ENCODE measurements around the gene ANGPTL2. TPM values are rescaled to one million over a fixed set of nuclear protein-coding genes. Genes with fewer than 3 reads are reported as not detected.
A peak's percentile ranks its signal among the peaks of the same experiment; 100 is the strongest.

ANGPTL2 gene
- polyA plus RNA-seq, 2 of the 4 experiments (the other 2 are of a cell fraction) = 0.06 TPM; not detected in 1

DNA sequence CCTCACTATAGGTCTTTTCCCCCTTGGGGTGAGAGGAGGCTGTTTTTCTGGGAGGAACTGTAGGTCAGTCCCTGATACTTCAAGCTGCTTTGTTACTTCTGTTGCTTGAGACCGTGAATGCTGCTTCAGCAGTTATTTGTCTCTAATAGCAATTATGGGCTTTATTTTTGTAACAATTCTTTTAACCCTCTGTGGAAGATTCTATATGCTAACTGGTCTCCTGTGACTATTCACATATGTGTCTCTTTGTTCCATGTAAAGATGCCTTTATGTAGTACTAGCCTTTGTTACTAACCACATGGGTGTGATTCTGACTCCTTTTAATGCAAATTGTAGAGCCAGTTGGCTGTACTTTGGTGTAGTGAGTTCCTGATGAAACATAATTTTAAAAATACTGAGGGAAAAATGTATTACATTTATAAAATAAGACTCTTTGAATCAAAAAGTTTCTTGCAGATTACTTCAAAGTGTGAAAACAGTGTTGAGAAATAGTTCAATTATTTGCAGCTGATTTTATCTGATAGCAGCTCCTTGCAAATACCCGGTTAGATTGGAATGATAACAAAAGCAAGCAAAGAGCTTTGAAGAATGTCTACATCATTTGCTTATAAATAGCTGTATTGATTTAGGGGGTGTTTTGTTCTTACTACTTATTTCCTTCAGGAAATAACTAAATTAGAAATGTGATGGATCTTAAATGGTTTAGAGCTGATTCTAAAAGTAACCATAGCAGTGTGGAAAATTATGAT lies 46.6 kb downstream of the ANGPTL2 start:
- WGBS (ENCODE audit: missing lambda C conversion rate) = 52% methylated on average over 2 of the region's 2 CpGs
- H3K4me3 ChIP-seq = no peak overlapping the region
- TF ChIP-seq BHLHE40 (IDR thresholded peaks at IDR 0.05; ENCODE audit: low read depth, low read length) = no peak
- peak; percentile 72 for TF ChIP-seq GATA3 (IDR thresholded peaks at IDR 0.05; ENCODE audit: borderline replicate concordance)
- peak; percentile 74 for TF ChIP-seq MAFK (IDR thresholded peaks at IDR 0.05; ENCODE audit: partially characterized antibody)
- H3K4me2 ChIP-seq = no peak overlapping the region
- ATAC-seq = no peak
- H3K27ac ChIP-seq = no peak overlapping the region
- FAIRE-seq = no peak
- ChIA-PET POLR2A (no interaction called here), CTCF (interaction anchor here (1.0 to 1.4 kb wide), 3 partner anchors 8 to 136 kb away, joined by 3 read pairs; no protein-coding TSS in a partner anchor)
- no peak for DNase-seq (ENCODE audit: low read depth in 1 of 2, low spot score in 1 of 2)
- H3K4me1 ChIP-seq = no peaks in the 10 kb centered on the region
- H3K9me3 ChIP-seq = no peaks in the 10 kb centered on the region; the same call in 2 of the 3 replicates

DNA sequence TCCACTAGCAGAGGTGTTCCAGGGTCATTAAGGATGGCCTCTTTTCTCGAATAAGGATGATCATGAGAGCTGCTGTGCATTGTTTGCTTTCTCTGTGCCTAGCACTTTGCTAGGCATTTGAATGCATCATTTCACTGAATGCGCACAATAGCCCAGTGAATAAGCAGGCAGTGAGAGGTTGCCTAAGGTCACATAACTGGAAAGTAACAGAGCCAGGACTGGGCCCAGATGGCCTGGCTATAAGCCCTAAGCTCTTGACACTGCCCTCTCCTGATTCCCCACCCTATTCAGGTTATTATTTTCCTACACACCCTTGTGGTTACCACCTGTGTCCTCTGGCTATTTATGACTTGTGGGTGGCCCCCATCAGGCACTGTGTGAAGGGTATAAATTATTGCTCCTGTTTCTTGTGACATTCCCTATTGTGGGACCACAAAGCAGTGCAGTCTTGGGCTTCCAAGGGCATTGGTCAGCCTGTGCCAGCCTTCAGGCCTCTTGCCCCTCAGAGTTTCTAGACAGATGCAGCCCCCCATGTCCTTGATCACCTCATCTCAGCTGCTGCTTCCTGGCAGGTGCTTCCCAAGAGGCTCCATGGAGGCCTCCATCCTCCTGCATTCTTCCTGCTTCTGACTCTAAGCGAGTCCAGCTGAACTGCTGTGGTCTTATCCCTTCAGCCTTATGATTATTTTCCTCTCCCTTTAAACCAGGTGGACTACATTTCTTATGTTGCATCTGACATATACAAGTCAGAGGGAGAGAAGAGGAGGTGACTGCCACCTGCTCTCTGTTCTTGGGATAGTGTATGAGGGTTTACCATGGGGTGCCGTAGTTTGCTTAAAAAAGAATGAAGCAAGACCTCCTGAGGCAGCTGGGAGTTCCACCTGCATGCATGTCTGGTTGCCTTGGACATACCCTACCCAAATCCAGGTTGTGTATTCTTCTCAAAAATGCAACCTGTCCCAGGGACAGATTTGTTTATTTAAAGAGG lies 47.6 kb downstream of the ANGPTL2 start:
- Histone ChIP-seq H3K4me3 (no peak overlapping the region), H3K4me1 (no peaks in the 10 kb centered on the region), H3K27ac (no peak overlapping the region), H3K4me2 (no peak overlapping the region), H3K9me3 (no peaks in the 10 kb centered on the region; the same call in 2 of the 3 replicates)
- ATAC-seq (no peak), FAIRE-seq (no peak), DNase-seq (ENCODE audit: low read depth in 1 of 2, low spot score in 1 of 2) (no peak)
- 88% methylated on average over 4 of the region's 4 CpGs for WGBS (ENCODE audit: missing lambda C conversion rate)
- TF ChIP-seq JUNB (IDR thresholded peaks at IDR 0.05) (no peak), GATA3 (IDR thresholded peaks at IDR 0.05; ENCODE audit: borderline replicate concordance) (no peak), HOXA7 (CRISPR knock-in tag; IDR thresholded peaks at IDR 0.05) (no peak), CHD4 (IDR thresholded peaks at IDR 0.05; ENCODE audit: borderline replicate concordance) (no peak), HOXB5 (CRISPR knock-in tag; IDR thresholded peaks at IDR 0.05) (no peak), RARB (CRISPR knock-in tag; IDR thresholded peaks at IDR 0.05) (no peak), MYC (IDR thresholded peaks at IDR 0.05; ENCODE audit: borderline replicate concordance, low read length) (no peak), SREBF2 (IDR thresholded peaks at IDR 0.05) (no peak), FOSL2 (IDR thresholded peaks at IDR 0.05) (no peak), FOSL2 (CRISPR knock-in tag; IDR thresholded peaks at IDR 0.05) (no peak), EP300 (IDR thresholded peaks at IDR 0.05) (no peak), RNF2 (IDR thresholded peaks at IDR 0.05; ENCODE audit: borderline replicate concordance, low read depth) (no peak)
- TF ChIP-seq, protein P1, sequence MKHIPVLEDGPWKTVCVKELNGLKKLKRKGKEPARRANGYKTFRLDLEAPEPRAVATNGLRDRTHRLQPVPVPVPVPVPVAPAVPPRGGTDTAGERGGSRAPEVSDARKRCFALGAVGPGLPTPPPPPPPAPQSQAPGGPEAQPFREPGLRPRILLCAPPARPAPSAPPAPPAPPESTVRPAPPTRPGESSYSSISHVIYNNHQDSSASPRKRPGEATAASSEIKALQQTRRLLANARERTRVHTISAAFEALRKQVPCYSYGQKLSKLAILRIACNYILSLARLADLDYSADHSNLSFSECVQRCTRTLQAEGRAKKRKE (CRISPR knock-in tag; IDR thresholded peaks at IDR 0.05; ENCODE audit: low read depth) = no peak
- TF ChIP-seq, protein P2, sequence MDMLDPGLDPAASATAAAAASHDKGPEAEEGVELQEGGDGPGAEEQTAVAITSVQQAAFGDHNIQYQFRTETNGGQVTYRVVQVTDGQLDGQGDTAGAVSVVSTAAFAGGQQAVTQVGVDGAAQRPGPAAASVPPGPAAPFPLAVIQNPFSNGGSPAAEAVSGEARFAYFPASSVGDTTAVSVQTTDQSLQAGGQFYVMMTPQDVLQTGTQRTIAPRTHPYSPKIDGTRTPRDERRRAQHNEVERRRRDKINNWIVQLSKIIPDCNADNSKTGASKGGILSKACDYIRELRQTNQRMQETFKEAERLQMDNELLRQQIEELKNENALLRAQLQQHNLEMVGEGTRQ (IDR thresholded peaks at IDR 0.05) = no peak
- ChIA-PET POLR2A (no interaction called here), CTCF (interaction anchor here (1.0 to 1.1 kb wide), 2 partner anchors 9 to 10 kb away, joined by 3 read pairs; no protein-coding TSS in a partner anchor)

DNA sequence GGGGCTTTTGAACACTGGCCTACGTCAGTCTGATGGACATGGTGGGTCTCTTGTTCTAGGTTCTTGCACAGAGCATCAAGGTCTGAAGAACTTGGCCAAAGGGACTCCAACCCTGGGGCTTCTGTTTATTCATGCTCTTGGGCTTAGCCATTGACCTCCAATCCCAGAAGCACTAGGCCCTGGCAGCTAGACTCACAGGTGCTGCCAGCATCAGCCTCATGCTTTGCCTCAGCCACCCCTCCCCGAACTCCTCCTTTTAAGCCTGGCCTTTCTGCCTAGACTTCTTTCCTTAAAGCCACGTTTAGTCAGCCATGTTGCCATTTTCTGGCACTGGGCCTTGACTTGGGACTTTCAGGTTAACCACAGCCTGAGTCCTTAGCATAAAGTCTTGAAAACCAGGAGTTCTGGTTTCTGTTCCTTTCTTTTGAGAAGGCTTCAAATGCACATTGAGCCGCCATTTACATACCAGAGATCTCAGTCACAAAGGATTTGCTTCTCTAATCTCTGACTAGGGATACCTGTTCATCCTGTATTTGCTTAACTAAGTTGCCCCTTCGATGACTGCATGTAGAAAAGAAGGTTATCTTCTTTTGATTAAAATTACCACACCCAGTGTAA lies 54.7 kb downstream of the ANGPTL2 start:
- Histone ChIP-seq H3K4me2 (no peak overlapping the region), H3K4me3 (no peak overlapping the region), H3K9me3 (no peaks in the 10 kb centered on the region; the same call in 2 of the 3 replicates), H3K27ac (no peak overlapping the region), H3K4me1 (no peaks in the 10 kb centered on the region)
- ATAC-seq = no peak
- TF ChIP-seq ZFP36 (IDR thresholded peaks at IDR 0.05; ENCODE audit: borderline replicate concordance, partially characterized antibody) = no peak
- no peak for TF ChIP-seq MAZ (IDR thresholded peaks at IDR 0.05; ENCODE audit: borderline replicate concordance, low read depth, low read length)
- no peak for TF ChIP-seq RARB (CRISPR knock-in tag; IDR thresholded peaks at IDR 0.05)
- no peak for TF ChIP-seq FOSB (CRISPR knock-in tag; IDR thresholded peaks at IDR 0.05)
- no peak for TF ChIP-seq RFX5 (IDR thresholded peaks at IDR 0.05)
- TF ChIP-seq JUN (IDR thresholded peaks at IDR 0.05) = no peak
- TF ChIP-seq, protein P3, sequence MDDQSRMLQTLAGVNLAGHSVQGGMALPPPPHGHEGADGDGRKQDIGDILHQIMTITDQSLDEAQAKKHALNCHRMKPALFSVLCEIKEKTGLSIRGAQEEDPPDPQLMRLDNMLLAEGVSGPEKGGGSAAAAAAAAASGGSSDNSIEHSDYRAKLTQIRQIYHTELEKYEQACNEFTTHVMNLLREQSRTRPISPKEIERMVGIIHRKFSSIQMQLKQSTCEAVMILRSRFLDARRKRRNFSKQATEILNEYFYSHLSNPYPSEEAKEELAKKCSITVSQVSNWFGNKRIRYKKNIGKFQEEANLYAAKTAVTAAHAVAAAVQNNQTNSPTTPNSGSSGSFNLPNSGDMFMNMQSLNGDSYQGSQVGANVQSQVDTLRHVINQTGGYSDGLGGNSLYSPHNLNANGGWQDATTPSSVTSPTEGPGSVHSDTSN (IDR thresholded peaks at IDR 0.05) = no peak
- no peak for TF ChIP-seq EHF (CRISPR knock-in tag; IDR thresholded peaks at IDR 0.05)
- no peak for TF ChIP-seq HOXB5 (CRISPR knock-in tag; IDR thresholded peaks at IDR 0.05)
- 55% methylated on average over 5 of the region's 5 CpGs for WGBS (ENCODE audit: missing lambda C conversion rate)
- POLR2A ChIA-PET = no interaction called here
- no peak for DNase-seq (ENCODE audit: low read depth in 1 of 2, low spot score in 1 of 2)
- FAIRE-seq = no peak
- CTCF ChIA-PET = interaction anchor here (1.4 kb wide), 1 partner anchor 131 kb away, joined by 3 read pairs; no protein-coding TSS in a partner anchor

Data from A549 (cell line).